HepG2 (cell line): ENCODE data around the gene HEPACAM. TPM values are rescaled to one million over a fixed set of nuclear protein-coding genes. Genes with fewer than 3 reads are reported as not detected.

Experiments
- ATAC-seq: fragments of 200-7000 bp; cut with Tn5 transposase; 3 replicates; pipeline ENCODE4 v1.9.1; 2020; ENCODE audit warnings: mild to moderate bottlenecking, moderate library complexity
- BruUV-seq: library from RNA; stranded (reverse); fragments of 400-500 nt; replicated peaks from 2 replicates; lab custom pipeline; 2021; lab: Mats Ljungman, UMichigan
- CTCF ChIA-PET: fragments of 300-600 bp; formaldehyde crosslinking; extraction: SDS; loops from one replicate; lab custom pipeline; 2021; ENCODE audit warnings: low total read pairs, inconsistent platforms, low intra/inter-chr PET ratio; lab: Yijun Ruan, JAX
- POLR2A ChIA-PET: fragments of 350-600 bp; sonication (Branson Sonifier 250); formaldehyde crosslinking; loops from one replicate; lab custom pipeline; 2020; ENCODE audit warnings: antibody characterized with exemption, inconsistent platforms; lab: Yijun Ruan, JAX
- DNase-seq: peaks from one replicate; pipeline ENCODE4 v3.0.0-alpha.2; 2015; ENCODE audit warnings: low spot score
- FAIRE-seq: peaks from 3 replicates; lab custom pipeline; 2011; peaks lifted over from hg19 to GRCh38; lab: Jason Lieb, UNC
- H2AFZ ChIP-seq: one replicate; pipeline ENCODE4 v1.6.1; 2011; ENCODE audit warnings: low read length, inconsistent platforms
- H3K27ac ChIP-seq: fragments of 300-600 bp; 3 replicates; pipeline ENCODE4 v1.8.0; 2011; ENCODE audit warnings: mixed run types, mild to moderate bottlenecking, mixed read lengths, low read length, inconsistent platforms; ENCODE audit not compliant: insufficient read depth; ENCODE audit errors: extremely low read length
- H3K27me3 ChIP-seq, 2 experiments: fragments of 200-600 bp in 1 of 2; 2 replicates in 1 of 2; 3 replicates in 1 of 2; pipeline versions ENCODE4 v1.6.0 to v1.8.0; 2011; ENCODE audit warnings: low read length in 2 of 2, mild to moderate bottlenecking in 2 of 2, moderate library complexity in 2 of 2, inconsistent platforms in 1 of 2; ENCODE audit not compliant: insufficient read depth in 2 of 2, control insufficient read depth in 1 of 2
- H3K36me3 ChIP-seq, 2 experiments: fragments of 200-600 bp in 1 of 2; replicated peaks in 1 of 2; 2 replicates in 1 of 2; 3 replicates in 1 of 2; pipeline versions ENCODE4 v1.5.1 to v1.8.0; 2011; ENCODE audit warnings: low read length in 2 of 2, inconsistent platforms in 1 of 2; ENCODE audit not compliant: insufficient read depth in 2 of 2, control insufficient read depth in 1 of 2
- H3K4me1 ChIP-seq: 2 replicates; pipeline ENCODE4 v1.5.1; 2012; ENCODE audit warnings: low read length, inconsistent platforms; ENCODE audit not compliant: insufficient read depth
- H3K4me2 ChIP-seq: 2 replicates; pipeline ENCODE4 v1.6.0; 2011; ENCODE audit warnings: low read depth, low read length, inconsistent platforms
- H3K4me3 ChIP-seq, 3 experiments: fragments of 200-600 bp in 1 of 3; sonication (generic), shearing (Covaris generic) in 1 of 3; replicated peaks in 1 of 3; 2 replicates each; pipeline ENCODE4 v1.5.1; 2011 to 2016; ENCODE audit warnings: low read length in 3 of 3, inconsistent platforms in 2 of 3, low read depth in 2 of 3, mild to moderate bottlenecking in 2 of 3, control low read depth in 1 of 3, mixed read lengths in 1 of 3; ENCODE audit not compliant: insufficient read depth in 1 of 3
- H3K79me2 ChIP-seq: one replicate; pipeline ENCODE4 v1.6.1; 2011; ENCODE audit warnings: low read length, inconsistent platforms; ENCODE audit not compliant: insufficient read depth
- H3K9ac ChIP-seq: 2 replicates; pipeline ENCODE4 v1.6.0; 2011; ENCODE audit warnings: mild to moderate bottlenecking, low read depth, low read length, inconsistent platforms; ENCODE audit not compliant: insufficient read depth
- H3K9me3 ChIP-seq: 2 replicates; pipeline ENCODE4 v1.5.1; 2012; ENCODE audit warnings: mild to moderate bottlenecking, low read length
- H4K20me1 ChIP-seq: 2 replicates; pipeline ENCODE4 v1.6.0; 2011; ENCODE audit warnings: inconsistent platforms, mild to moderate bottlenecking, low read length, moderate library complexity; ENCODE audit not compliant: insufficient read depth
- IKZF5 ChIP-seq: IDR thresholded peaks from 2 replicates; pipeline ENCODE4 v1.6.1; 2018; ENCODE audit warnings: missing genetic modification reagents, mild to moderate bottlenecking, missing compliant biosample characterization
- KMT2B ChIP-seq: IDR thresholded peaks from 2 replicates; pipeline ENCODE4 v1.6.1; 2016; ENCODE audit warnings: missing genetic modification reagents, missing compliant biosample characterization
- MIER2 ChIP-seq: IDR thresholded peaks from 2 replicates; pipeline ENCODE4 v1.6.1; 2016; ENCODE audit warnings: missing biosample characterization, missing genetic modification reagents
- NFIB ChIP-seq: sonication (generic); formaldehyde crosslinking; IDR thresholded peaks from 2 replicates; pipeline ENCODE4 v1.9.0; 2021; ENCODE audit warnings: missing genetic modification reagents, mild to moderate bottlenecking, borderline replicate concordance
- ZNF547 ChIP-seq: sonication (generic); formaldehyde crosslinking; IDR thresholded peaks from 2 replicates; pipeline ENCODE4 v1.5.1; 2020; ENCODE audit warnings: mild to moderate bottlenecking, missing genetic modification reagents
- ZNF562 ChIP-seq: sonication (generic); formaldehyde crosslinking; IDR thresholded peaks from 2 replicates; pipeline ENCODE4 v1.8.0; 2022; ENCODE audit warnings: missing genetic modification reagents, borderline replicate concordance
- WGBS: methylation state at CpG from one replicate; pipeline ENCODE4 v1.1.6; 2017; ENCODE audit warnings: low lambda C conversion rate; 5-methylcytosine and 5-hydroxymethylcytosine counted together
- in situ Hi-C: cut with HindIII; loops from 2 replicates; pipeline ENCODE4 v1.10.0; 2017; ENCODE audit warnings: low pct_unique_long_range_greater_than_20kb; ENCODE audit not compliant: extremely low pct_ligation_motif_present
- intact Hi-C: fragments of 100-400 bp; cut with micrococcal nuclease; formaldehyde crosslinking; loops from one replicate; pipeline ENCODE4 v1.10.0; 2022; ENCODE audit not compliant: unreplicated experiment
- polyA plus RNA-seq, 8 experiments: library from polyadenylated mRNA; depleted of rRNA in 3 of 8; stranded (reverse) in 7 of 8; unstranded in 1 of 8; fragments of >200 nt; fragmentation: Illumina TruSeq in 4 of 8; extraction: Trizol in 4 of 8; gene quantifications; 2 replicates each; pipeline versions ENCODE4 v1.2.1 to v1.2.3, GENCODE V29; 2011 to 2016; ENCODE audit warnings: low read depth in 4 of 8, missing spikeins in 1 of 8, mixed read lengths in 1 of 8; ENCODE audit not compliant: insufficient read depth in 1 of 8
- total RNA-seq, 5 experiments: library from RNA; depleted of rRNA; stranded (reverse); fragments of >200 nt; fragmentation: Illumina TruSeq; extraction: Trizol; gene quantifications; 2 replicates each; pipeline ENCODE4 v1.2.3, GENCODE V29; 2016; ENCODE audit warnings: low read depth in 1 of 5

HEPACAM gene
- total and polyA plus RNA-seq, 2 of the 13 experiments (the other 11 are each of a cell fraction or from before 2014, with no cell fraction given), result 66.9 to 121 TPM

GRCh38 chr11:124890683-124891372 is 45.0 kb downstream of the HEPACAM start (continued):
- no peak for TF ChIP-seq IKZF5 (CRISPR knock-in tag)

- Histone ChIP-seq H3K27me3 (peaks cover 0 to 56% of the 10 kb centered on the region in 2 experiments; a peak in 4 of 5 replicates), H4K20me1 (no peaks in the 10 kb centered on the region), H3K4me3 (no peak overlapping the region), H3K79me2 (no peaks in the 10 kb centered on the region), H3K9me3 (no peaks in the 10 kb centered on the region), H3K36me3 (no peaks in the 10 kb centered on the region), H3K9ac (no peak overlapping the region), H3K27ac (no peak overlapping the region), H2AFZ (no peak overlapping the region), H3K4me2 (no peak overlapping the region), H3K4me1 (peaks cover 18% of the 10 kb centered on the region)
- ChIA-PET CTCF (no interaction called here), POLR2A (no interaction called here)
- DNase-seq (no peak), FAIRE-seq (no peak), ATAC-seq (no peak)
- 15% methylated on average over 2 of the region's 2 CpGs for WGBS
- intact Hi-C loops, result no loop called here
- TF ChIP-seq NFIB (CRISPR knock-in tag), result no peak
- TF ChIP-seq MIER2 (CRISPR knock-in tag), result no peak
- no peak for TF ChIP-seq ZNF547 (CRISPR knock-in tag)
- TF ChIP-seq KMT2B (CRISPR knock-in tag), result no peak
- TF ChIP-seq ZNF562 (CRISPR knock-in tag), result no peak
- BruUV-seq, result no TSS peak
- in situ Hi-C loops, result no loop called here
Observed at GRCh38 chr11:124890151-124890550, 45.7 kb downstream of the HEPACAM start.
